ENCODE measurements around the gene SLC39A7. TPM values are rescaled to one million over a fixed set of nuclear protein-coding genes. Genes with fewer than 3 reads are reported as not detected.

SLC39A7 gene
- total and polyA plus RNA-seq, 2 of the 13 experiments (the other 11 are each of a cell fraction or from before 2014, with no cell fraction given), result 142 to 229 TPM

- TF ChIP-seq CEBPB (IDR thresholded peaks at IDR 0.05; ENCODE audit: borderline replicate concordance, low read depth, low read length) (no peak), ZNF12 (CRISPR knock-in tag; IDR thresholded peaks at IDR 0.05) (no peak), NR2C2 (CRISPR knock-in tag; IDR thresholded peaks at IDR 0.05; ENCODE audit: borderline replicate concordance) (no peak), NKX3-1 (CRISPR knock-in tag; IDR thresholded peaks at IDR 0.05) (peak; percentile 14; the same call in 1 of the 2 replicates), CAMTA2 (CRISPR knock-in tag; IDR thresholded peaks at IDR 0.05; ENCODE audit: borderline replicate concordance) (0 out of 2 replicates have a peak, but pooled peaks have one; percentile 33), MATR3 (CRISPR knock-in tag; IDR thresholded peaks at IDR 0.05) (no peak), ZNF749 (CRISPR knock-in tag; IDR thresholded peaks at IDR 0.05; ENCODE audit: borderline replicate concordance) (no peak), ISL2 (CRISPR knock-in tag; IDR thresholded peaks at IDR 0.05) (no peak), YEATS2 (CRISPR knock-in tag; IDR thresholded peaks at IDR 0.05; ENCODE audit: borderline replicate concordance) (no peak), ZNF883 (CRISPR knock-in tag; IDR thresholded peaks at IDR 0.05; ENCODE audit: not compliant biosample characterization) (peak; percentile 30), ZNF552 (CRISPR knock-in tag; IDR thresholded peaks at IDR 0.05; ENCODE audit: borderline replicate concordance) (no peak), CHD2 (IDR thresholded peaks at IDR 0.05; ENCODE audit: low read depth, low read length) (no peak), NR0B2 (CRISPR knock-in tag; IDR thresholded peaks at IDR 0.05) (no peak), GABPB1 (CRISPR knock-in tag; IDR thresholded peaks at IDR 0.05) (no peak), AGO2 (optimal IDR thresholded peaks at IDR 0.05; ENCODE audit: low read depth, low read length) (no peak), ZMYM4 (CRISPR knock-in tag; IDR thresholded peaks at IDR 0.05) (no peak), ZNF232 (CRISPR knock-in tag; IDR thresholded peaks at IDR 0.05; ENCODE audit: borderline replicate concordance) (peak; percentile 62; the same call in 1 of the 2 replicates), NFIB (CRISPR knock-in tag; IDR thresholded peaks at IDR 0.05; ENCODE audit: borderline replicate concordance) (0 out of 2 replicates have a peak, but pooled peaks have one; percentile 11), ZNF891 (CRISPR knock-in tag; IDR thresholded peaks at IDR 0.05) (no peak), RFXAP (CRISPR knock-in tag; IDR thresholded peaks at IDR 0.05; ENCODE audit: borderline replicate concordance) (no peak), KAT8 (CRISPR knock-in tag; IDR thresholded peaks at IDR 0.05) (peak; percentile 17; the same call in 1 of the 2 replicates), ZNF44 (CRISPR knock-in tag; IDR thresholded peaks at IDR 0.05) (0 out of 2 replicates have a peak, but pooled peaks have one; percentile 47)
- TF ChIP-seq, protein P1, sequence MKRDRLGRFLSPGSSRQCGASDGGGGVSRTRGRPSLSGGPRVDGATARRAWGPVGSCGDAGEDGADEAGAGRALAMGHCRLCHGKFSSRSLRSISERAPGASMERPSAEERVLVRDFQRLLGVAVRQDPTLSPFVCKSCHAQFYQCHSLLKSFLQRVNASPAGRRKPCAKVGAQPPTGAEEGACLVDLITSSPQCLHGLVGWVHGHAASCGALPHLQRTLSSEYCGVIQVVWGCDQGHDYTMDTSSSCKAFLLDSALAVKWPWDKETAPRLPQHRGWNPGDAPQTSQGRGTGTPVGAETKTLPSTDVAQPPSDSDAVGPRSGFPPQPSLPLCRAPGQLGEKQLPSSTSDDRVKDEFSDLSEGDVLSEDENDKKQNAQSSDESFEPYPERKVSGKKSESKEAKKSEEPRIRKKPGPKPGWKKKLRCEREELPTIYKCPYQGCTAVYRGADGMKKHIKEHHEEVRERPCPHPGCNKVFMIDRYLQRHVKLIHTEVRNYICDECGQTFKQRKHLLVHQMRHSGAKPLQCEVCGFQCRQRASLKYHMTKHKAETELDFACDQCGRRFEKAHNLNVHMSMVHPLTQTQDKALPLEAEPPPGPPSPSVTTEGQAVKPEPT (CRISPR knock-in tag; IDR thresholded peaks at IDR 0.05; ENCODE audit: low read depth), result no peak
- TF ChIP-seq, protein P2, sequence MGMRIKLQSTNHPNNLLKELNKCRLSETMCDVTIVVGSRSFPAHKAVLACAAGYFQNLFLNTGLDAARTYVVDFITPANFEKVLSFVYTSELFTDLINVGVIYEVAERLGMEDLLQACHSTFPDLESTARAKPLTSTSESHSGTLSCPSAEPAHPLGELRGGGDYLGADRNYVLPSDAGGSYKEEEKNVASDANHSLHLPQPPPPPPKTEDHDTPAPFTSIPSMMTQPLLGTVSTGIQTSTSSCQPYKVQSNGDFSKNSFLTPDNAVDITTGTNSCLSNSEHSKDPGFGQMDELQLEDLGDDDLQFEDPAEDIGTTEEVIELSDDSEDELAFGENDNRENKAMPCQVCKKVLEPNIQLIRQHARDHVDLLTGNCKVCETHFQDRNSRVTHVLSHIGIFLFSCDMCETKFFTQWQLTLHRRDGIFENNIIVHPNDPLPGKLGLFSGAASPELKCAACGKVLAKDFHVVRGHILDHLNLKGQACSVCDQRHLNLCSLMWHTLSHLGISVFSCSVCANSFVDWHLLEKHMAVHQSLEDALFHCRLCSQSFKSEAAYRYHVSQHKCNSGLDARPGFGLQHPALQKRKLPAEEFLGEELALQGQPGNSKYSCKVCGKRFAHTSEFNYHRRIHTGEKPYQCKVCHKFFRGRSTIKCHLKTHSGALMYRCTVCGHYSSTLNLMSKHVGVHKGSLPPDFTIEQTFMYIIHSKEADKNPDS (CRISPR knock-in tag; IDR thresholded peaks at IDR 0.05), result 0 out of 2 replicates have a peak, but pooled peaks have one; percentile 2
Measured at GRCh38 chr6:33249732-33250630, 49.3 kb downstream of the SLC39A7 start (continued).
